ENCODE data around the gene KIR3DL2.
"Not testable (repeated sequence)": the region's sequence is repeated elsewhere in the genome, so short reads cannot be mapped to it uniquely, and the experiment has no call there.

DNA sequence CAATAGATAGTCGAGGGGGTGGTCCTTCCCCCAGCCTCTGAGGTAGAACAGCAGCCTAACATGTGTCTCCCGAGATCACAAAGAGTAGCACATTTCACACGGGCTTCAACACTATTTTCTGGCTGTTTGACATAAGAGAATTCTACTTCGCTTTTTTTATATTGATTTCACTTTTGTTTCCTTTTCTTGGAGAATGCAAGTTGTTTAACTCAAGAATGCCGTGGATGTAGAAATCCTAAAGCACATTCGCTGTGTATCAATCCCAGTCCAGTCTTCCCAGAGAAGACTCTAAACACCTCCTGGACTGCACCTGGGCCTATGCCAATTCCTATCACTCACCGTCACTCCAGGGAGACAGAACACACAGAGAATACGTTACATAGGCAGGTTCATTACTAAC is 22.2 kb upstream of the KIR3DL2 start:
- not testable (repeated sequence) for TF ChIP-seq TSHZ2 (CRISPR knock-in tag; IDR thresholded peaks at IDR 0.05); ESRRG (CRISPR knock-in tag; IDR thresholded peaks at IDR 0.05); TCF4 (CRISPR knock-in tag; IDR thresholded peaks at IDR 0.05; ENCODE audit: borderline replicate concordance); CSRNP3 (CRISPR knock-in tag; IDR thresholded peaks at IDR 0.05); SNAI2 (CRISPR knock-in tag; IDR thresholded peaks at IDR 0.05); PPARA (CRISPR knock-in tag; IDR thresholded peaks at IDR 0.05; ENCODE audit: borderline replicate concordance); ZFP3 (CRISPR knock-in tag; IDR thresholded peaks at IDR 0.05); GLIS3 (CRISPR knock-in tag; IDR thresholded peaks at IDR 0.05); CSDC2 (CRISPR knock-in tag; IDR thresholded peaks at IDR 0.05)
- TF ChIP-seq, protein P1, sequence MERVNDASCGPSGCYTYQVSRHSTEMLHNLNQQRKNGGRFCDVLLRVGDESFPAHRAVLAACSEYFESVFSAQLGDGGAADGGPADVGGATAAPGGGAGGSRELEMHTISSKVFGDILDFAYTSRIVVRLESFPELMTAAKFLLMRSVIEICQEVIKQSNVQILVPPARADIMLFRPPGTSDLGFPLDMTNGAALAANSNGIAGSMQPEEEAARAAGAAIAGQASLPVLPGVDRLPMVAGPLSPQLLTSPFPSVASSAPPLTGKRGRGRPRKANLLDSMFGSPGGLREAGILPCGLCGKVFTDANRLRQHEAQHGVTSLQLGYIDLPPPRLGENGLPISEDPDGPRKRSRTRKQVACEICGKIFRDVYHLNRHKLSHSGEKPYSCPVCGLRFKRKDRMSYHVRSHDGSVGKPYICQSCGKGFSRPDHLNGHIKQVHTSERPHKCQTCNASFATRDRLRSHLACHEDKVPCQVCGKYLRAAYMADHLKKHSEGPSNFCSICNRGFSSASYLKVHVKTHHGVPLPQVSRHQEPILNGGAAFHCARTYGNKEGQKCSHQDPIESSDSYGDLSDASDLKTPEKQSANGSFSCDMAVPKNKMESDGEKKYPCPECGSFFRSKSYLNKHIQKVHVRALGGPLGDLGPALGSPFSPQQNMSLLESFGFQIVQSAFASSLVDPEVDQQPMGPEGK (CRISPR knock-in tag; IDR thresholded peaks at IDR 0.05; ENCODE audit: borderline replicate concordance): not testable (repeated sequence)
- TF ChIP-seq, protein P2, sequence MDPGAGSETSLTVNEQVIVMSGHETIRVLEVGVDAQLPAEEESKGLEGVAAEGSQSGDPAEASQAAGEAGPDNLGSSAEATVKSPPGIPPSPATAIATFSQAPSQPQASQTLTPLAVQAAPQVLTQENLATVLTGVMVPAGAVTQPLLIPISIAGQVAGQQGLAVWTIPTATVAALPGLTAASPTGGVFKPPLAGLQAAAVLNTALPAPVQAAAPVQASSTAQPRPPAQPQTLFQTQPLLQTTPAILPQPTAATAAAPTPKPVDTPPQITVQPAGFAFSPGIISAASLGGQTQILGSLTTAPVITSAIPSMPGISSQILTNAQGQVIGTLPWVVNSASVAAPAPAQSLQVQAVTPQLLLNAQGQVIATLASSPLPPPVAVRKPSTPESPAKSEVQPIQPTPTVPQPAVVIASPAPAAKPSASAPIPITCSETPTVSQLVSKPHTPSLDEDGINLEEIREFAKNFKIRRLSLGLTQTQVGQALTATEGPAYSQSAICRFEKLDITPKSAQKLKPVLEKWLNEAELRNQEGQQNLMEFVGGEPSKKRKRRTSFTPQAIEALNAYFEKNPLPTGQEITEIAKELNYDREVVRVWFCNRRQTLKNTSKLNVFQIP (CRISPR knock-in tag; IDR thresholded peaks at IDR 0.05; ENCODE audit: borderline replicate concordance, low read depth): not testable (repeated sequence)
